Ovary (tissue), 3 donors: ENCODE data around the gene DACH1.

Source experiments
- CTCF ChIP-seq, 3 donors: fragments of 450-650 bp in 2 of 3; fragments of 200-600 bp in 1 of 3; IDR thresholded peaks; one replicate each; pipeline versions ENCODE4 v1.5.1 to v1.8.0; 2016 to 2022; ENCODE audit warnings: antibody characterized with exemption in 3 of 3, mild to moderate bottlenecking in 1 of 3
- EP300 ChIP-seq: sonication (generic); formaldehyde crosslinking; IDR thresholded peaks from one replicate; pipeline ENCODE4 v1.6.1; 2017; ENCODE audit warnings: antibody characterized with exemption
- POLR2A ChIP-seq: fragments of 450-650 bp; IDR thresholded peaks from one replicate; pipeline ENCODE4 v1.6.1; 2017; ENCODE audit warnings: antibody characterized with exemption, mild to moderate bottlenecking, moderate library complexity
- donor health status: DM: no; HTN: no; CAD: no.

GRCh38 chr13:71838842-71839241 is 28.2 kb downstream of the DACH1 start:
- TF ChIP-seq CTCF (IDR thresholded peaks at IDR 0.05) (no peak), POLR2A (no peak), EP300 (no peak)
